ENCODE measurements around the gene KCNAB1. TPM values are rescaled to one million over a fixed set of nuclear protein-coding genes. Genes with fewer than 3 reads are reported as not detected.

KCNAB1 gene
- total RNA-seq, 1 donor from 2014 or later, result 2.0 TPM

DNA sequence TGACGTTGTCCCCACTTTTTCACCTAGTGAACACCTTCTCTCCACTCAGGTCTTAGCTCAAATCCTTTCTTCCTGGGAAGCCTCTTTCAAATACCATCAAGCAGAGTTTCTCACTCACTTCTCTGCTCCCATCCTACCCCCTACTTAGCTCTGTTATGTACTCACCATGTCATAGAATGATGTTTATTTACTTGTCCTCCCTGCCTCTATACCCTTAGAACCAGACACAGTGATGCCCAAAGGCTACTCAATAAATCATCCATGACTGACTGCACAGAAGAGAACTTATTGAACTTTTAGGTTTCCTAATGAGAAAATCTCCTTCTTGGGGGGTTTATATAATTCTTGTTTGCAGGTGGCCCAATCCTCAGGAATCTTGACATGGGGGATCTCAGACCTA is 280.4 kb downstream of the KCNAB1 start:
- DNase-seq (ENCODE audit: low read depth in 2 of 2), result no peak

- peak in 1 of 2 donors; percentile 3 for DNase-seq (ENCODE audit: low read depth in 2 of 2)
Measured at GRCh38 chr3:156404217-156404616, 283.8 kb downstream of the KCNAB1 start.

DNA sequence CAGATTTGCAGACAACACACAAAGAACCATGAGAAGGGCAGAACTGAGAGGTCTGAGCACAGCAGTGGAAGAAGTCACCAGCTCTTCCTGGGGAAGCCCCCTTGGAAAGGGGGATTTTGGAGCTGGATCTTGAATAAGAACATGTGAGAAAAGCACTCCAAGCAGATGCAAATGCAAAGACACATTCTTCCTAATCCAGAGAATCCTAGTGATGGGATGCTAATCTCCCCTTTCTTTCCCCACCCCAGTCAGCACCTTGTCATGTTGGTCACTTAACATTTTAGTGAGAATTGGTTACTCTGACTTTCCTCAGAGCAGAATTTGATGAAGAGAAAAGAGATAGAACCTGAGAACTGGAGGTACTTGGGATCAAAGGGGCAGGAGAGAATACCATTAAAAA is 286.0 kb downstream of the KCNAB1 start:
- no peak for DNase-seq (ENCODE audit: low read depth in 2 of 2)

- DNase-seq (ENCODE audit: low read depth in 2 of 2), result no peak
Measured at GRCh38 chr3:156407617-156408225, 287.3 kb downstream of the KCNAB1 start.

GRCh38 chr3:156409694-156410093 is 289.3 kb downstream of the KCNAB1 start:
- DNase-seq (ENCODE audit: low read depth in 2 of 2), result no peak

- DNase-seq (ENCODE audit: low read depth in 2 of 2), result no peak
Measured at GRCh38 chr3:156412600-156412999, 292.2 kb downstream of the KCNAB1 start.

DNA sequence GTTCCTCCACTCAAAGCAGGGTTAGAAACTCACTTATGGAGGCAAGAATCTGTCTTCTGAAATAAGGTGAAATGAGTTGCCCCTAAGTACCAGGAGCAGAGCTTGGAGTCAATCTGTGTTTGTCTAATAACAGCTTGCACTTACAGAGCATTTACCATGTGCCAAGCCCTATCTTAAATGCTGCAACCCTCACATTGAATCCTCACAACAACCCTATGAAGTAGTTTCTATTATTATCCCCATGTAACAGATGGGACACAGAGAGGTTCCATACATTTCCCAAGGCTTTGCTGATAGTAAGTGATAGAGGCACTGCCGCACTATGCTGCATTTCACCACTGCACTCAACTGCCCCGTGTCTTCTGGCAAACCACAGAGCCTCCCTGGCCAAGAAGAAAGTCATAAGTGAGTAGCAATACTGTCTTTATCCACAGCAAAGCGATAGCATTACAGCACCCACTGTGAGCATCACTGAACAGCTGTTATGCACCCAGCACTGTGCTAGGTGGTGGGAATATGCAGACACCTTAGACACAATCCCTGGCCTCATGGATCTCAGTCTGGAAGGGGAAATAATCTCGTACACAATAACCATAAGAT is 293.0 kb downstream of the KCNAB1 start:
- DNase-seq (ENCODE audit: low read depth in 2 of 2), result no peak

- no peak for DNase-seq (ENCODE audit: low read depth in 2 of 2)
Measured at GRCh38 chr3:156416846-156417558, 296.6 kb downstream of the KCNAB1 start.

DNA sequence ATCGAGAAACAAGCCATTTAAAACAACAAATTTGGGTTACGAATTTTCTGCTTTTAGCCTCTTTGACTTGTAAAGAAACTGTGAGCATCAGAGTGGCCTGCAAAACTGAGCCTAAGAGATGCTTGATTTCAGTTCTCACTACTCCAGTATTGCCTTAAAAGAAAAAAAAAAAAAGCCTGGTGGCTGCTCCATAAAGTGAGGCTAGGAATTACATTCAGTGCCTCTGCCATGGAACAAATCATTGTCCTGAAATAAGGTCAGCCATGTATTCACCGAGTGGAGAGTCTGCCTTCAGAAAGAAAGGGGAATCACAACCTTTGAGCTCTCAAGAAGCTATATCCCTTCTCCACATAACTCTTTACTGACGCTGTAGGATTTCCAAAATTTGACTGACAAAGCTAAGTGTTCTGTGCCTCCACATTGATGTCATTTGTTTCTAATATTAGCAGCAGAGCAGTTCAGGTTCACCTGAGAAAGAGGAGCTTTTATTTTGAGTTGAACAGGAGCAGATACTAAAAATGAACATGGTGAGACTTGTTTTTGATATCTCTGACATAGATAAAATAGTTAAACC is 297.3 kb downstream of the KCNAB1 start:
- DNase-seq (ENCODE audit: low read depth in 2 of 2), result no peak

GRCh38 chr3:156418428-156418827 is 298.1 kb downstream of the KCNAB1 start:
- no peak for DNase-seq (ENCODE audit: low read depth in 2 of 2)

DNA sequence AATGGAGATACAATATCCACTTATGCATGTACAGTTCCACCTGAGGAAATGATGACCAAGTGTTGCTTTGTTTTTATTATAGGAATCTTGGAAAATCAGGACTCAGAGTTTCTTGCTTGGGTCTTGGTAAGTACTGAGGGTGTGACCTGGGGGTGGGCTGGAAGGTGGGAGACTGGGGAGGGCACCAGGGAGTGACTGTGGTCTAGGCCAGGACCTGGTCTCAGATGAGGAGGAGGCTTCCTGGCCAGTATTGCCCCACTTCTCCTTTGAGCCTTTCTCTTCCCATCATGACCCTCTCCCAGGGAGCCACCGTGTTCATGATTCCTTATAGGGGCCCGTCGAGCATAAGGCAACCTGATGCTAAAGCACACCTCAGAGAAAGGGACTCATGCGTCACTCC is 301.2 kb downstream of the KCNAB1 start:
- no peak for DNase-seq (ENCODE audit: low read depth in 2 of 2)

DNA sequence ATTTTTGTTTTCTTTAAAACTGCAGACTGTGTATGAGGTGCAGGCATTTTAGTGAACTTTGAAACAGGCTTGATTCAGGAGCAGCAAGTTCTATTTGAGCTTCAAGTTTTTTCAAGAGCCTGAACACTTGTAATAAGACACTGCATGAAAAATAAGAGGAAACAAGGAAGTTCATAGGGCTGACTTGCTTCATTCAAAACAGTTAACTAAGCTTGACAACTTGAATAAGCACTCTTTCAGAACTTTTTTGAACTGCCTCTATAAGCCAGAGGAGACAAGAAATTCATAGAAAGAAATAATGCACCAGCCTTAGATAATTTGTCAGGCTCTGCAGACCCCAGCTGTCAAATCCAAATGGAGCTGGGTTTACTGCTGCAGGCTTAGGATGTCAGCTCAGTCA is 304.4 kb downstream of the KCNAB1 start:
- no peak for DNase-seq (ENCODE audit: low read depth in 2 of 2)

DNA sequence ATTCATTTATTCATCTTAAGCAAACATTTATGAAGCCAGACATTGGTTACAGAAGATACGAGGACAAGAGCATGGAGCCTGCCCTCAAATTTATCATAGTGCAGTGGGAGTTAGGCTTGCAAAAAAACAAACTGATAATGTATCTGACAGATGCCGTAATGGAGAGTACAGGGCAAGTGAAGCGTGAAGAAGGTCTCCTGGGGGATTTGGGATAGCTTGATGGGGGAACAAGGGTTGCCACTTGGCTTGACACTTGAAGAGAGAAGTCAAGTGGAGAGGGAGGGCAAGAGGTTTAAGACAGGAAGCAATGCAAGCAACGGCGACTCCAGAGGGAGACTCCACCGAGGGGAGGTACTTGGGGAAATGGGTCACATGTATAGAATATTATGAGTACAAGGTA is 305.3 kb downstream of the KCNAB1 start:
- no peak for DNase-seq (ENCODE audit: low read depth in 2 of 2)

DNA sequence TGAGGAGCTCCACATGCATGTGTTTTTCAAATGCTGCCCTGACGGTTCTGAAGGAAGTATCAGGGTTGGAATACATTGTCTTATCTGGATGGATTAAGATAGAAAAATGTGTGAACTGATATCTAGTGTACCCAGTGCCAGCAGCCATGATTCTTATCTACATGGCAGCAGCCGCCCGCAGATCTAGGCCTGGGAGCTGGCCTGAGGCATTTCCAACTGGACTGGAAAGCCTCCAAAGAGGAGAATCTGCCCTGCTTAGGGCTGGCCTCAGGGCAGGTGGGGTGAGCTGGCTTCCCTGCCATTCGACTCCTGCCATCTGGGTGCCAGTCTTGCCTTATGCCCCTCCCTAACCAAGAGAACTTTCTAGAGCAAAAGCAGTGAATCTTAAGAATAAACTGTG is 308.7 kb downstream of the KCNAB1 start:
- no peak for DNase-seq (ENCODE audit: low read depth in 2 of 2)

- DNase-seq (ENCODE audit: low read depth in 2 of 2), result peak in 1 of 2 donors; percentile 10
Measured at GRCh38 chr3:156431334-156432124, 311.2 kb downstream of the KCNAB1 start.

- peak in 1 of 2 donors; percentile 31 for DNase-seq (ENCODE audit: low read depth in 2 of 2)
Measured at GRCh38 chr3:156432563-156432962, 312.2 kb downstream of the KCNAB1 start.

GRCh38 chr3:156433138-156433537 is 312.8 kb downstream of the KCNAB1 start:
- peak in 1 of 2 donors; percentile 87 for DNase-seq (ENCODE audit: low read depth in 2 of 2)

DNA sequence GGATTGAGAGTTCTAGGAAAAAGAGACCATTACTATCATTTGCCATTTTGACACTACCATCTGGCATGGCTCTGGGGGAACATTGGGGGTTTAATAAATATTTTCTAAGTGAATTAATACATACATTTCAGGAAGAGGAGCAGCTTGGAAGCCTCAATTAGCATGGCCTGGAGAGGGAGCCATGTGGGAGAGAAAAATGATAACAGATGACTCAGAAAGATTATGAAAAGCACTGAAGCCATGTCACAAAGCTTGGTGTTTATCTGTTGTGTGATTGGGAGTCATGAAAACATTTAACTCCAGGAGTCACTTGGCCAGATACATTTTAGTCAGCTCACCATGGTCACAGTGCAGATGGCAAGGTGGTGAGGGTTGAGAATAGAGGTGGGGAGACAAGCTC is 313.5 kb downstream of the KCNAB1 start:
- DNase-seq (ENCODE audit: low read depth in 2 of 2), result peak in 1 of 2 donors; percentile 30

GRCh38 chr3:156434921-156435320 is 314.5 kb downstream of the KCNAB1 start:
- DNase-seq (ENCODE audit: low read depth in 2 of 2), result no peak

GRCh38 chr3:156443079-156443478 is 322.7 kb downstream of the KCNAB1 start:
- DNase-seq (ENCODE audit: low read depth in 2 of 2), result peak; percentile 20 to 43

All from lung microvascular endothelial cell (primary cell).